Fibroblast of skin of right quadriceps (primary cell): ENCODE data around the gene RPL18A.

Source experiments
- DNase-seq: peaks from one replicate; pipeline ENCODE4 v3.0.0-alpha.2; 2013

Gene RPL18A

DNA sequence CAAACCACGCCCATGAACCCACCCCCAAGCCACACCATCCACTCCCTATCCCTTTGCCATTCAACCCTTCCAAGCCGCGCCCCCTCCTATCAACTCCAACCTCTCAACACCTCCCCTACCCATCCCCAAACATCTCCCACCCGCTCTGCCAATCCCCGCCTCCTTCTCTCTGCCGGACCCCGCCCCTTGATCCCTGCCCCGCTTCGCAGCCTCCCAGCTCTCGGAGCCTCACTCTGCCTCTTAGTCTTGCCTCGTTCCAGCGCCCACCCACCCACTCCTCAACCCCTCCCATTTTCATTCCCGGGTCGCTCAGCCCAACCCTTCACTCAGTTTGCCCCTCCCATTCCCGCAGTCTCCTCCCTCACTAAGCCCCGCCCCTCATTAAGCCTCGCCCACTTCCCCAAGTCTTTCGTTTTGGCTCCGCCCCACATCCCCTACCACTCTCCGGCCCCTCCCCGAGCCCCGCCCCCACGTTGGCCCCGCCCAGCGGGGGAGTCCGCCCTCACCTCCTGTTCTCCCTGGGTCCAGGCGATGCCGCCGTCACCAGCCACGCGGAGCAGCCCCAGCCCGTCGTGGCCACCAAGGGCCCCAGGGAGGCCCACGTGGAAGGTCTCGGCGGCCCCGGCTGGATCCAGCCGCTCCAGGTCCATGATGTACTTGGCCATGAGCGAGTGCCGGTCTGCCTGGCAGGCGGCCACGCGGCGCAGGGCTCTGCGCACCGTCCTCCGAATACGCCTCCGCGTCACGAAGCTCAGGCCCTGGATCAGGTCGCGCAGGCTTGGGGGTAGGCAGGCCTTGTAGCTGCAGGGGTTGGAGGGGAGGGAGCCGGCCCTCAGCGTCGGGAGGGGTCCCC lies 17.7 kb upstream of the RPL18A start:
- peak; percentile 85 for DNase-seq

DNA sequence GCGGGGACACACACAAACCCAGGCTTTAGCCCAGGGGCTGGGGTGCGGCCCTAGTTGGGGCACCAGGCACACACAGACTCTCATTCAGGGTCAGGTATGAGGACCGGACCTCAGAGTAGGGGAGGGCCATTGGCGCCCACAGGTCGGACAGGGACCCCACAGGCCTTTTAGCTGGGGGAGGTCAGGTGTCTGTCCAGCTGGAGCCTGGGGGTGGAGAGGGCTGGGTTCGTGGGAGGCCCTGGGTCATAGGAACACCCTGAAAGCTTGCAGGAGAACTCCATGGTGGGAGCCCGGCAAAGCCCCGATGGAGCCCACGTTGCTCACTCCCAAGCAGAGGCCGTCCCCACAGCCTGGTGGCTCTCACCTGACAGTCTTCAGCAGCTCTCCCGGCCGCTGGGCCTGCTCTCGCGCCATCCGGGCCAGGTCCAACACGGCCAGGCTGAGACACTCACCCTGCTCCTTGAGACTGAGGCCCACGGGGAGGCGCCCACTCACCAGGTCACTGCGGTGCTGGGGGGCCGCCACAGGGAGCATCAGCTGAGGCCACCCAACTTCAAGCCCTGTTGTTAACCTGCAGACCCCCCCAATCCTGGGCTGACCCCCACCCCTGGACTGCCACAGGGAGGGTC lies 16.9 kb upstream of the RPL18A start:
- DNase-seq, result no peak

DNA sequence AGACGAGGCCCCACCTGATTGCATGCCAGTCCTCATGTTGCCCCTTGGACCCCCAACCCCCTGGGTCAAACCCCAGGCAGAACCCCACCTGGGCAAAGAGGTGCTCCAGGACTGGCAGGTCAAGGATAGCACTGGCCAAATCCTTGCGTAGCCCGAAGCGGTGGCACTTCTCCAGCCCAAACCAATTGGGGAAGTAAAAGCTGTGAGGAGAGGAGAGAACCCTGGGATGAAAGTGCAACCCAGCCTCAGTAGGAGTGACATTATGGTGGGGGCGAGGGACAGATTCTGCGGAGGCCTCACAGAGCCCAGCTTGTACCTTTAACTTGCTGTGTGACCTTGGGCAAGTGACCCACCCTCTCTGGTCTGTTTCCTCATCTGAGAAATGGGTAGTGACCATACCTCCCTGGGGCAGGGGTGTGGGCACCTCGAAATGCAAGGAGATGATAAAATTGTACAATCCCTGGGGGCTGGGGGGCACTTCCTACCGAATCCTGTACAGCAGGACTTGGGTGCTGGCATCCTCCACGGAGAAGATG lies 16.4 kb upstream of the RPL18A start:
- no peak for DNase-seq

DNA sequence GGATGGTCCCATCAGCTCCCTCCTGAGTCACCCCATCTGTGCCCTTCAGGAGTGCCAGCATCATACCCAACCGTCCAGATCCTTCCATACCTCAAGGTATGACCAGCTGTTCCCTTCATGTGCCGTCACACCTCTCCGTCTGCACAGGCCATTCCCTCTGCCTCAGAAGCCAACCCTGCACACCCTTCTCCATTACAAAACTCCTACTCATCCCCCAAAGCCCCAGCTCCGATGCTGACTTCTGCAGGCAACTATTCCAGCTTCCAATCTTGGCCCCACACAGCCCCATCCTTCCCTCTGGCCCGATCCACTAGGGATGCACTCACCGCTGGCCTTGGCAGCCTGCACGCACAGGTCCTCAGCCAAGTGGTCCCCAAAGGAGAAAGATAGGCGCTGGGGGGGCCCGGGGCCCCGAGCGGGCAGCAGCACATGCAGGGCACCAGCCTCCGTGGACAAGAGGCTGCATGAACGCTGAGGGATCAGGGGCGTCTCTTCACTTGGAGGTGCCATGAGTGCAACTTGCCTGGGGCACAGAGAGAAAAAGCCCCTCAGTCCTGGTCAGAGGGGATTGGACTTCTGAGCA lies 15.7 kb upstream of the RPL18A start:
- DNase-seq, result no peak

DNA sequence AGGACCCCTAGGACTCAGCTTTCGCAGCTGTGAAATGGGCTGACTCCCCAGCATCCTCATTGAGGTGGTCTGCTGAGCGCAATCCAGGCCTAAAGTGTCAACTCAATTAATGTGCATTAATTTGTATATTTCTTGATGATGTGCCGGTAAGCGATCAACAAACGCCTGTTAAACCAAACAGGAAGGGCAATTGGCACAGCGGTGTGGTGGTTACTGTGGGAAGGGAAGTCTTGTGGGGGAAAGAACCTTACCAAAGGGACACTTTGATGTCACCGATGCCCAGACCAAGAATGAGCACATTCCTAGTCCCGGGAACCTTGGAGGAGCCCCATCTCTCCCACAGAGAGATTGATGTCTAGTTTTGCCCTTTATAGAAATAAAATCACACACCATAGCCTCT lies 13.6 kb upstream of the RPL18A start:
- DNase-seq, result no peak

DNA sequence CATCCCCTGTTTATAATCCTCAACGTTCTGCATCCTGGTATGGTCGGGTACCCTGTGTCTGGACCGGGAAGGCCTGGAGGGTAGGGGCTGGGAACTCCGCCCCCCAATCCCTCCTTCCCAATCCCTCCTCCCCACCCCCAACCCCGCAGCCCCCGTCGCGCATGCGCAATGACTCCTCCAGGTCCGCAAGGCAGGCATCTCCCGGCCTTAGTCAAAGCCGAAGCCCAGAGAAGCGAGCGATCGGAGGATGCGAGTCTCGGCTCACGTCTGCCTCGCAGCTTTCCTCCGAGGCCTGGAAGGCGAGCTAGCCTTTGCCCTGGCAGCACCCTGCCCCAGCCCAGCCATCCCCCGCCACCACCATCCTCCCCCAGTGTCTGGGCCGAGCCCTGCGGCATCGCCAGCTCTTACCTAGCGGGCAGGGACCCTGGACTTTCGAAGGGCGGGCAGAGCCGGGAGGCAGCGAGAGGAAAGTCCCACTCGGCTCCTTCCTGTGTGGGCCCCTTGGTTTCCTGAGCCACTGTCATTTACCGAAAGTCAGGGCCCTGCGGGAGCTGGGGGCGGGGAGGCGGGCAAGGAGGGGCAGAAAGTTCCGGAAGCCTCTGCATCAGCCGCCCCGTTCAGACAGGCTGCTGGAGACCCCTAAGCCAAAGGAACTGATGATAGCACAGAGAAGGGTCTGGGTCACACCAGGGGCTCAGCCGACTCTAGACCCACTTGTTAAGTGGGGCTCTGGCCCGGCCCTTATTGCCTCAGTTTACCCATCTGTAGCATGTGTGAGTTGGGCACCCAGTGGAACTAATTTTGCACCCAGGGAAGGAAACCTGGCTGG lies 12.0 kb upstream of the RPL18A start, which contains the start of gene JAK3:
Gene JAK3 (minus strand): TSS at position 445 of the 829 bp plus-strand sequence. CDS start 3,565 bp downstream, outside the sequence.
- peak; percentile 82 for DNase-seq

DNA sequence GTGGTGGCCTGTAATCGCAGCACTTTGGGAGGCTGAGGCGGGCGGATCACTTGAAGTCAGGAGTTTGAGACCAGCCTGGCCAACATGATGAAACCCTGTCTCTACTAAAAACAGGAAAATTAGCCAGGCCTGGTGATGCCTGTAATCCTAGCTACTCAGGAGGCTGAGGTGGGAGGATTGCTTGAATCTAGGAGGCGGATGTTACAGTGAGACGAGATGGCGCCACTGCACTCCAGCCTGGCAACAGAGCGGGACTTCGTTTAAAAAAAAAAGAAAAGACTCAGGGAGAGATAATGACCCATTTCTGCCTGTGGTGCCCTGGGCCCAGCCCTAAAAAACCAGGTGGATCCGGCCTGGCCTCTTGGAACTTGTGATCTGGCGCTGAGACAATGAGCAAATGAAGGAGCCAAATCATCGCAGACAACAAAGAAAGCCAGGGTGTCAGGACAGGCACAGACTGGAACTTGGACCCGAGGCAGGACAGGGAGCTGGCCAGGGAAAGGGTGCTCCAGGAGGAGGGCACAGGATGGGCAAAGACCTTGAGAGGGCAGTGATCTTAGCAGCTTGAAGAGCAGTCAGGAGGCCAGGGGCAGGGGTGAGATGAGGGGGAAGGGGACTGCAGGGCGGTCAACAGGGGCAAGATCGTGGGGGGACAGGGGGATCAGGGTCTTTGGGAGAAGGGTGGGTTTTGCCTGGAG lies 11.0 kb upstream of the RPL18A start:
- no peak for DNase-seq

DNA sequence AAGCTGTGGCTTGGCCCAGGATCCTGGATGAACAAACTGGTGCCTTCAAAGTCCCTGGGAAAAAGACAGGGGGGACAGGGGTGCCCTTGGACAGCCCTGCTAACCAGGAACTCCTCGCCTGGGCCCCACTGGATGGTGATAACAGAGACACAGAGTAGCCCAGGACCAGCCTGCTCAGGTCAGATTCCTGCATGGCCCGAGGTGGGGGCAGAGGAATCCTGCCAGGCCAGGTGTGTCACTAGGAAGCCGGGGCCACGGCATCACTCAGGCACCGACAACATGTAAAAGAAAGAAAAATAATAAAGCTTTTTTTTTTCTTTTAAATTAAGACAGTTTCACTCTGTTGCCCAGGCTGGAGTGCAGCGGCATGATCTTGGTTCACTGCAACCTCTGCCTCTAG lies 5.6 kb upstream of the RPL18A start:
- no peak for DNase-seq

DNA sequence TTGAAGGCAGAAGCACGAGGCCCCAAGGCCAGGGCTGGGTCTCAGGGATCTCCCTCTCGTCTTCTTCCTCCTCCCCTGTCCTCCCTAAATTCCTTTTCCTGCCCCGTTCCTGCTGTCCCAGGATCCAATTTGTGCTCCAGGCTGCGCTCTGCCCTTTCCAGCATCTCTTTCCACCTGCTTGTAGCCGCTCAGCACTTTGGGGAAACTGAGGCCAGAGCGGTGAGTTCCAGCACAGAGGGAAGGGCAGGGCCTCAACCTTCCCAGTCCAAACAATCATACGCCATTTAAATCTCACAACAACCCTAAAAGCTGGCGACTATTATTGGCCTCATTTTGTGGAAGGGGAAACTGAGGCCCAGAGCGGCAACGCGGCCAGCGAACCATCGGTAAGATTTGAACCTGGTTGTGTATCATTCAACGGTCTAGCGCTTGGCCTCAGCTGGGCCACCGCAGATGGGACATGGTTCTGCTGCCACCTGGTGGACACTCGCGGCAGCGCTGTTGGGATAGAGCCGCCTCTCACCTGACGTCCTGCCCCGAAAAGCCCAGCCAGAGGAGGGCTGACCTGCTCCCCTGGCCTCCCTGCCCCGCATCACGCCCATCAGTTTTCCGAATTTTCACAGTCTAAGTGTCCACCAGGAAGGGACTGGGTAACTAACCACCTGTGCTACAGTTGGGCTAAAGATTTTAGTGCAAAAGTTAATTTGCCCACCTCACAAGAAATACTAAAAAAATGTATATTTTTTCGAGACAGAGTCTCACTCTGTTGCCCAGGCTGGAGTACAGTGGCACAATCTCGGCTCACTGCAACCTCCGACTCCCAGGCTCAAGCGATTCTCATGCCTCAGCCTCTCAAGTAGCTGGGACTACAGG lies 4.2 kb upstream of the RPL18A start:
- peak; percentile 55 for DNase-seq

DNA sequence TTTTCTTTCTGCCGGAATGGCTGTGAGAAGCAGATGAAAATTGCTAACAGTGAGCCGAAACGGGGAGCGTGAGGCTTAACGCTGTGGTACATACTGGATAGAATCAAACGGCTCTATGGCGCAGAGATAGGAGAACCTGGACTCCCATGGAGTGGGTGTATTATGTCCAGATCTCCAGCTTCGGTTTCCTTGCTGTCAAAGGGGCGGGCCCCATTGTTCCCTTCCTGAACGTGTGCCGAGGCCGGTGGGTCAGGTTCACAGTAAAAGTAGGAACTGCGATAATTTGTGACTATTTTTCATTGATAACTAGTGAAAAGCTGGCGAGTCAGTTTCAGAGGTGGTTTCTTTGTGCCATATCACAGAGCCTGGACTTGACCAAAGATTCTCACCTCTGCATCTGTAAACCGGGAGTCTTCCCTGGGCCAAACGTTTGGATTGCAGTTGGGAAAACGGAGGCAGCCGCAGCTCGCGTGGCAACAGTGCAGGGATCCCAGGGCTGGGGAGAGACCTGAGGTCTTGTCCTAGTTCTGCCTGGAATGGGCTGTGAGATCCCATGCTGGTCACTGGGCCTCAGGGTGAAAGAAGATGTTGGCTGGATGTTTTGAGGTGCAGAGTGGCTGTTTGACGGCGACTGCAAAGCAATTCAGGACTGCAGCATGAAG lies 752 bp downstream of the RPL18A start:
- DNase-seq, result no peak

DNA sequence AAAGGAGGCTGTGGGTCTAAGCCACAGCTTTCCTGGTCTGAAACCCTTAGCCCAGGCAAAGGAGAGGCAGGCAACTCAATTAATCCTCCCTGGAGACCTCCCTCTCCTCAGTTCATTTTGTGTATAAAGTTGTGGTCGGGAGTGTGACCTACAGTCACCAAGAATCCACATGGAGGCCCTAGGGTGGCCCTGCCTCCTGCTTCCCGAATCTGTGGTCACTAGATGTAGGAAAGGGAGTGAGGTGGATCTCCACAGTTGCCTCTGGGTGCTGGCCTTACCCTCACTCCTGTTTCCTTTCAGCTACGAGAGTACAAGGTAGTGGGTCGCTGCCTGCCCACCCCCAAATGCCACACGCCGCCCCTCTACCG lies 1.3 kb downstream of the RPL18A start:
- DNase-seq, result no peak

DNA sequence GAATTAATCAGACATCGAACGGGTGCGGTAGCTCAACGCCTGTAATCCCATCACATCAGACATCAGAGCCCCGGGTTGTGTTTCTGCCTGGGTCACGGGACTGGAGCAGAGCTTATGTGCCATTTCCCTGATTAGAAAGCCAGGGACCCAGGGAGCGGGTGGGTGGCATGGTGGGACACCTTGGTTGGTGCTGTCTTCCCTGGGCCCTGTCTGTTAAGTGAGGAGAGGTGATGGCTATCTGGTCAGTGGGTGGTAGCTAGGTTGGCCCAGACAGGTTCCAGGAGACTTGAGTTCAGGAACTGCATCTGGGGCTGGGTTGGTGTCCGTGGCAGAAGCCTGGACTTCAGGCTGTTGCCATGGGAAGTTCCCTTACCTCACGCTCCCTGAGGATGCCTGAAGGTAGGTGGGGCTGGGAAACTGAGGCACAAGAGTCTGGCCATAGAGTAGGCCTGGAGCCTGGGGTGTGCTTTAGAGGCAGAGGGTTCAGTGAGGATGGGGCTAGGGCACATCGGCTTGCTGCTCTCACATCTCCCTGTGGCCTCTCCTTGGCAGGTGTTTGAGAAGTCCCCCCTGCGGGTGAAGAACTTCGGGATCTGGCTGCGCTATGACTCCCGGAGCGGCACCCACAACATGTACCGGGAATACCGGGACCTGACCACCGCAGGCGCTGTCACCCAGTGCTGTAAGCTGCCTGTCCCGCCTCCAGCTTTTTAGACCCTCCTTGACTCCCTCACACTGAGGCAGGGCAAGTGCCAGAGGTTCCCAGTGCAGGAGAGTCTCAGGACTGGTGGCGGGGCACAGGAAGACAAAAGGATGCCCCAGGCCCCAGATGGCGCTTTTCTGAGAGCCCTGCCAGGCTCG lies 2.1 kb downstream of the RPL18A start:
- no peak for DNase-seq

DNA sequence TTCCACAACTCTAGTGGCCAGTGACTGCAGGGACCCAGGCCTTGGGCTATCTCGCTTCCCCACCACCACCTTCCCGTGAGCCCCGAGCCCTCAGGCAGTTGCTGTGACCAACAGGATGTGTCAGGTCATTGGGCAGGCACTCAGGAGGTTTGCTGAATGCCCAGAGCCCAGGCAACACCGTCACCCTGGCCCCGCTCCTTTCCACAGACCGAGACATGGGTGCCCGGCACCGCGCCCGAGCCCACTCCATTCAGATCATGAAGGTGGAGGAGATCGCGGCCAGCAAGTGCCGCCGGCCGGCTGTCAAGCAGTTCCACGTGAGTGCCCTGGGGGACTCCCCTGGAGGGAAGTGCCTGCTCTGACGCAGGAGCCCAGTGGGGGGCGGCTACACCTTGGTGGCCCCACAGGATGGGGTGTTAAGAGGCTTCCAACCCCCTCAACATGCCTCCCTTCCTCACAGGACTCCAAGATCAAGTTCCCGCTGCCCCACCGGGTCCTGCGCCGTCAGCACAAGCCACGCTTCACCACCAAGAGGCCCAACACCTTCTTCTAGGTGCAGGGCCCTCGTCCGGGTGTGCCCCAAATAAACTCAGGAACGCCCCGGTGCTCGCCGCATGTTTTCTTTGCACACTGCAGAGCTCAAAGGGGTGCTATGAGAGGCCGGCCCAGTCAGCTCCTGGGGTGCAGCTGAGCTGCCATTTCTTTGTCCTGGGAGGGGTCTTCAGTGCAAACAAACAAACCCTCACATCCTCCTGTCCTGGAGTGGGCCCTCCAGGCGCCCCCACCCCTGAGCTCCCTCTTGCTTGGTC lies 3.2 kb downstream of the RPL18A start:
- no peak for DNase-seq

DNA sequence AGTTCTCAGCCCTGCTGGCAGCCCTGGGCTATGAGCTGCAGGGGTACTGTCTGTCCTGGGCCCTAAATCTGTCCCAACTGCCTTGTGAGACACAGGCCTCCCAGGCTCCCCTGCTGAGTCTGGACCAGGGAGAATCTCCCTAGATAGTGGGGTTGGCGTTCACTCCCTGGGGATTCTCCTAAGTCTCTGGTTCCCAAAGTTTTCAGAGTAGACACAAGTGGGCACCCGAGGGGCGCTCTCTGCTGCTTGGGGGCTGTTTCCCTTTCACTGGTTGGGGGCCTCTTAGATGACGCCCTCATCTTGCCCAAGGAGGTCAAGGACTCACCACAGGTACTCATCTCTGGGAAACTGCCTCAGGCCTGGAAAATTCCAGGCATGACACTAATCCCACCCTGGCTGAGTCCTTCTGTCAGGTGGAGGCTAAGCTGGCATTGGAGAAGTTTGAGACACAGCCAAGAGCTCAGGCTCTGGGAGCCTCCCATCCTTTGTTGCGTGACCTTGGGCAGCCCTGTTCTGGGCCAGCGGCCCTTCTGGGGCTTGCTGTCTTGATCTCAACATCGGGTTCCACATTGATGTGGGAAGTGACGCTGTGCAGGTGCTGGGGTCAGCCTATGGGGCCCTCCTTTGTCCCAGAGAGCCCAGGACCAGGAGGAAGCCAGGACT lies 3.9 kb downstream of the RPL18A start:
- no peak for DNase-seq

DNA sequence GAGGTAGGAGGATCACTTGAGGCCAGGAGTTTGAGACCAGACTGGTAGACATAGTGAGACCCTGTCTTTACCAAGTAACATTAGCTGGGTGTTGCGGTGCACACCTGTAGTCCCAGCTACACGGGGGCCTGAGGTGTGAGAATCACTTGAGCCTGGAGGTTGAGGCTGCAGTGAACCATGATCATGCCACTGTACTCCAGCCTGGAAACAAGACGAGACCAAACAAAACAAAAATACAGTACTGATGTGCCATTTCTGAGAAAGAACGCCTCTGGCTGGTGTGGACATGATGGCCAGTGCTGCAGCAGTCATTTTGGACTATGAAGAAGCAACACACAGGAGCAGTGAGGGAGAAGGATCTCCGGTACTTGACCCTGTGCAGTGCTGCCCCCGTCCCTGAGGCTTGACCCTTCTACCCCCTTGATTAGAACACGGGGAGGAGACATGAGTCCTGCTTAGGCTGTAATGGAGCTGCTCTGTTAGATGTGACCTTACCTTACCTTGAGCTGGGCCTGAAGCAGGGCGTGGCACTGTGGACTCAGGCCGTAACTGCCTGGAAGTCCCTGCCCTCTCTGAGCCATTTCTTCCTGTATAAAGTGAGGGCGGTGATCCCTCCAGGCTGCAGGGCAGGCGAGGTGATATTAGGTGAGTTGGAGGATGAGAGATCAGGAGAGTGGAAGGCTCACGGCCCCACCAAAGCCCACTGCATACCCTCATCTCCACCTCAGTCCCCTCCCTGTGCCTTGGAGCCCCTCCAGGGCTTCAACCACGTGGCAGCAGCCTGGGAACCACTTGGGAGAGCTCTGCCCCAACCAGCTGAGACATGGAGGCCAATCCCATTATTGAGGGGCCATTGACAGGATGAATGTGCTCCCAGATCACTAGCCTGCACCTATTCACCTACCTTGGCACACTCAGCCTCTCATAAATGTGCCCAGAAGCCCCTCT lies 5.9 kb downstream of the RPL18A start:
- DNase-seq, result no peak

DNA sequence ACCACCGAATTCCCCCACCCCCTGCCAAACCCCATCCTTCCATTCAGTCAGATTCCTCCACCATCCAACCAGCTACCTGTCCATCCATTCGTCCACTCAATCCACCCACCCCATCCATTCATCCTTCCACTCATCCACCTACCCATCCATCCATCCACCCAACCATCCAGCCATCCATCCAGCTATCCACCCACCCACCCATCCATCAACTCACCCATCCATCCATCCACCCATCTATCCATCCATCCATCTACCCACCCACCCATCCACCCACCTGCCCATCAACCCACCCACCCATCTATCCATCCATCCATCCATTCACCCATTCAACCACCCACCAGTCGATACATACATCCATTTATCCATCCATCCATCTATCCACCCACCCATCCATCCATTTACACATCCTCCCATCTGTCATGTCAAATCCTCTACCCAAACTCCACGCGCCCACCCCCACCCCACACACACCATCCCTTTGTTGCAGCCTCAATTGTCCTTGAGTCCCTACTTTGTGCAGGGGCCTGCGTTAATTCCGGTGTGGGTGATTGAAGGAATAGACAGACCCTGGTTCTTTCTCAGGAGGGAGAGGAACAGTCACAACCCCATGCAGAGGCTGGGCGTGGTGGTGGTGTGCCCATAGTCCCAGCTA lies 6.7 kb downstream of the RPL18A start:
- DNase-seq, result no peak
